ENCODE measurements around the gene GJB1.

- TF ChIP-seq REST (IDR thresholded peaks at IDR 0.05; ENCODE audit: insufficient read depth in 1 of 2, low read depth in 2 of 2, low read length in 2 of 2) (no peak), TAF1 (IDR thresholded peaks at IDR 0.05; ENCODE audit: borderline replicate concordance, insufficient read depth, low read length) (no peak)
These were observed 13.8 kb downstream of the GJB1 start for GRCh38 chrX:71236836-71237235.

Data from PFSK-1 (cell line).